T-helper 1 cell treated with Interleukin-12 subunit alpha and Interleukin-12 subunit beta and Interleukin-4 antibody, amounts not matched to agents 30 ng/mL and 1 ng/mL, for 36 hours (primary cell): ENCODE data around the gene NCOA7. TPM values are rescaled to one million over a fixed set of nuclear protein-coding genes. Genes with fewer than 3 reads are reported as not detected.
"Not testable (repeated sequence)": the region's sequence is repeated elsewhere in the genome, so short reads cannot be mapped to it uniquely, and the experiment has no call there.

Source experiments
- intact Hi-C: fragments of 100-400 bp; cut with micrococcal nuclease; formaldehyde crosslinking; loops from one replicate; pipeline ENCODE4 v1.15.1; 2024
- total RNA-seq: library from RNA; stranded (reverse); gene quantifications from 2 replicates; pipeline ENCODE4 v1.2.3, GENCODE V29; 2022

NCOA7 gene
- total RNA-seq, 1 donor from 2014 or later, result 51.3 TPM

GRCh38 chr6:125906158-125906998, 115.6 kb downstream of the NCOA7 start:
- intact Hi-C loops, result loop anchor here (1.0 kb wide), 2 partner anchors 13 to 116 kb away; partner anchors contain the start of gene NCOA7

- intact Hi-C loops, result loop anchor here (1.0 to 10.0 kb wide), 2 partner anchors 9 to 1604 kb away; partner anchors contain the start of gene MTCL3
Measured at GRCh38 chr6:125910527-125910926, 119.8 kb downstream of the NCOA7 start.

GRCh38 chr6:125911051-125911451, 120.3 kb downstream of the NCOA7 start:
- intact Hi-C loops, result loop anchor here (10.0 kb wide), 1 partner anchor 1604 kb away; the partner anchor contains the start of gene MTCL3

GRCh38 chr6:125912430-125912829, 121.7 kb downstream of the NCOA7 start:
- intact Hi-C loops, result loop anchor here (10.0 kb wide), 1 partner anchor 1602 kb away; the partner anchor contains the start of gene MTCL3

- intact Hi-C loops, result loop anchor here (10.0 kb wide), 1 partner anchor 1602 kb away; the partner anchor contains the start of gene MTCL3
Measured at GRCh38 chr6:125913145-125913544, 122.4 kb downstream of the NCOA7 start.

- intact Hi-C loops, result loop anchor here (10.0 kb wide), 1 partner anchor 1601 kb away; the partner anchor contains the start of gene MTCL3
Measured at GRCh38 chr6:125913864-125914351, 123.1 kb downstream of the NCOA7 start.

- intact Hi-C loops, result loop anchor here (2.0 to 10.0 kb wide), 2 partner anchors 423 to 1597 kb away; partner anchors contain the start of genes CENPW and MTCL3
Measured at GRCh38 chr6:125918230-125918629, 127.5 kb downstream of the NCOA7 start.

- intact Hi-C loops, result loop anchor here (1.0 to 10.0 kb wide), 11 partner anchors 9 to 1596 kb away; partner anchors contain the start of genes CENPW, HEY2, HINT3 and MTCL3
Measured at GRCh38 chr6:125918681-125919566, 128.2 kb downstream of the NCOA7 start.

GRCh38 chr6:125919618-125920017, 128.9 kb downstream of the NCOA7 start:
- intact Hi-C loops, result loop anchor here (1.0 to 10.0 kb wide), 11 partner anchors 9 to 1595 kb away; partner anchors contain the start of genes CENPW, HEY2, HINT3 and MTCL3

GRCh38 chr6:125922322-125922860, 131.6 kb downstream of the NCOA7 start:
- intact Hi-C loops, result no loop called here

GRCh38 chr6:125923366-125923877, 132.7 kb downstream of the NCOA7 start:
- intact Hi-C loops, result no loop called here

- intact Hi-C loops, result loop anchor here (1.0 kb wide), 1 partner anchor 32 kb away; the partner anchor contains the start of gene HINT3
Measured at GRCh38 chr6:125924169-125924568, 133.4 kb downstream of the NCOA7 start.

- intact Hi-C loops, result loop anchor here (1.0 kb wide), 1 partner anchor 31 kb away; the partner anchor contains the start of gene HINT3
Measured at GRCh38 chr6:125924697-125925358, 134.1 kb downstream of the NCOA7 start.

- intact Hi-C loops, result no loop called here
Measured at GRCh38 chr6:125926711-125927110, 136.0 kb downstream of the NCOA7 start.

- intact Hi-C loops, result no loop called here
Measured at GRCh38 chr6:125927761-125928160, 137.0 kb downstream of the NCOA7 start.

GRCh38 chr6:125930765-125931418, 140.1 kb downstream of the NCOA7 start:
- intact Hi-C loops, result loop anchor here (1.0 kb wide), 1 partner anchor 12 kb away; no protein-coding TSS in a partner anchor

GRCh38 chr6:125931733-125932450, 141.1 kb downstream of the NCOA7 start:
- intact Hi-C loops, result loop anchor here (1.0 kb wide), 1 partner anchor 13 kb away; no protein-coding TSS in a partner anchor

- intact Hi-C loops, result no loop called here
Measured at GRCh38 chr6:125932451-125932795, 141.7 kb downstream of the NCOA7 start.

- intact Hi-C loops, result not testable (repeated sequence)
Measured at GRCh38 chr6:125935520-125935919, 144.8 kb downstream of the NCOA7 start.
